HG02981 (cell line): ENCODE results near the gene METTL1.
"Not testable (repeated sequence)": the region's sequence is repeated elsewhere in the genome, so short reads cannot be mapped to it uniquely, and the experiment has no call there.

ENCODE experiments used
- ATAC-seq: cut with Tn5 transposase; IDR thresholded peaks from one replicate; pipeline ENCODE4 v1.9.1; 2021; ENCODE audit warnings: mild to moderate bottlenecking, moderate library complexity; ENCODE audit not compliant: unreplicated experiment

METTL1 gene

DNA sequence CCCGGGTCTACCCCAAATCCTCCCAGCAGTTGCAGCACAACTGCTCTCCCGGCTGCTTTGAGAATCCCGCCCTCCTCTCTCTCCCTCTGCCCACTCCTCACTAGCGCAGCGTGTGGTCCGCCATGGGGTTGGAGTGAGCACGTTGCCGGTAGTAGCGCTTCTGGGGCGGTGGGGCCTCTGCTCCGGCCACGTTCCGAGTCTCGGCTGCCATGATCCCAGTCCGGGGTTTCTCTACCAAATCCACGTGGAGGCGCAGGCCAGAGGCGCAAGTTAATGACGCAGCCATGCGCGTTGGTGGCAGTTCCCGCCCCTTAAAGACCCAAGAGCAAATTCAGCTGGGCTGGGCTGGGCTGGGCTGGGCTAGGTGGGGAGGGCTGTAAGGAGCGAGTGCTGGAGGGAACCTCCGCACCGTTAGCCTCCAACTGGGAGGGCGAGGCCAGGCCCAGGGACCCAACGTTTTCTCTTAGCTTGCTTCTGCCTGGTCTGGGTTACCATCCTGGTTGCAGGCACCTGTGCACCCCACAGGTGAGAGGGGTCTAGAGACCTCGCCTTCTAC lies at the start of gene METTL1:
Gene METTL1, minus strand, starts transcription at position 233 of the 556 bp plus-strand sequence. Its CDS starts 22 bp downstream, at position 211.
- ATAC-seq: peak; percentile 82

DNA sequence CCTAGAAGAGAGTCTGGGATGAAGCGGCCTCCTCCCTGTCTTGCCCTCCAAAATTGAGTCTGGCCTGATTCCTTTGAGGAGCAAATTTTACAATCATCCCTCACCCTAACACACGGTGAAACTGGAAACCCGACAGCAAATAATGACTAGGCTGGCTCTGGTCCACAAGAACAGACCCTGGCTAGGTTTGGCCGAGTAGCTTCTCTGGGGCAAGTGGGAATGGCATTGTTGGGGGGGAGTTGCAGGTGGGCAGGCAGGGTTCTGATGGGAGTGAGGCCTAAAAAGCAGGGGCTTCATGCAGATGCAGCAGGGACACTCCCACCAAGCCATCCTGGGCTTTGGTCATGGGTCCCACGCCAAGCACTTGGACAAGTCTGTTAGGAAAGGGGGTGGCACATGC lies 49.1 kb upstream of the METTL1 start:
- ATAC-seq: not testable (repeated sequence)

DNA sequence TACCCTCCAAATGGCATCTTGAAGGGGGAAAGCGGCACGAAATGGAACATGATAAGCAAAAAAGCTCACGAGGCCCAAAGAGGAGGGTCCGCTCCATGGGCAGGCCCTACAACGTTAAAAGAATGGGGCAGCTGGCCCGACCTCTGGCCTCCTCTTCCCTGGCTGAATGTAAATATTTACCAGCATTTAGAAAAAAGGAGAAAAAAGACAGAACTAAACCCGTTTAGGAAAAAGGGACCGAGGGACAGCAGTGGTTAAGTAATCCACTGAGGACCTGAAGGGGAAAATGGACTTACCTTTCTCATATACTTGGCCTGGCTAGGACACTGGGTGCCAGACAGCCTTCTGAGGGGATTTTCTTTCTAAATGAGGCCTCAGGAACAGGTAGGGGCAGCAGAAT lies 48.2 kb upstream of the METTL1 start:
- not testable (repeated sequence) for ATAC-seq

GRCh38 chr12:57817990-57818331 lies 46.1 kb upstream of the METTL1 start:
- not testable (repeated sequence) for ATAC-seq

DNA sequence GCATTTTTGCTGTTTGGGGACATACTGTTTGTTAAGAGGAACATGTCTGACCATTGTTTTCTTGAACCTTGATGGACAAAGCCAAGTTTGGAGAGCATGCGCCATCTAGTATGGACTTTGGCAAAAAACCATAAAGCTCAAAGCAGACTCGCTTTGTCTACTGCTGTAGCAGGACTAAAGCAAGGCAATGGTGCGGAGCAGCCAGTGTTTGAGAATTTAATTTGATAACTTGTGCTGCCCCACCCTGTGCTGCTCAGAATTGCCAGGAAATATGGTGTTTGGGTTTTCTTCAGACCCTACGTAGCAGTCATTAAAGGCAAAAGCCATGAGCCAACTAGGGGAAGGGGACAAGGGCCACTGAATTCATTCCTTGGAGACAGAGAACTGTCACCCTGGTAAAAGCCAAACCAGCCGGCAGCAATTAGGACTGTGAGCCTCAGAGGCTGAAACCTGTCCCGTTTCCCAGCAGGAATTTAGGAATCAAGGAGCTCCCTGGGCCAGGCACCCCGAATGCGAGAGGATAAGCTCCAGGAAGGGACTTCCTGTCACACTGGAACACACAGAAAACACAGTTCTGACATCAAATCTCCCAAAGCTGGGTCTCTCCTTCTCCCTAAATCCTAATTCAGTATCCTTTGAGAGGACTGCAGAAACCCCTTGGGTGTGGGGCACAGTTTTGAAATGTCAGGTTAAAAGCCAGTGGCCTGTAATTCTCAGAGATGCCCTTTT lies 45.5 kb upstream of the METTL1 start:
- ATAC-seq: no peak

- ATAC-seq: no peak
Measured at GRCh38 chr12:57816855-57817151, 44.9 kb upstream of the METTL1 start.

GRCh38 chr12:57816001-57816854 lies 44.3 kb upstream of the METTL1 start:
- no peak for ATAC-seq

DNA sequence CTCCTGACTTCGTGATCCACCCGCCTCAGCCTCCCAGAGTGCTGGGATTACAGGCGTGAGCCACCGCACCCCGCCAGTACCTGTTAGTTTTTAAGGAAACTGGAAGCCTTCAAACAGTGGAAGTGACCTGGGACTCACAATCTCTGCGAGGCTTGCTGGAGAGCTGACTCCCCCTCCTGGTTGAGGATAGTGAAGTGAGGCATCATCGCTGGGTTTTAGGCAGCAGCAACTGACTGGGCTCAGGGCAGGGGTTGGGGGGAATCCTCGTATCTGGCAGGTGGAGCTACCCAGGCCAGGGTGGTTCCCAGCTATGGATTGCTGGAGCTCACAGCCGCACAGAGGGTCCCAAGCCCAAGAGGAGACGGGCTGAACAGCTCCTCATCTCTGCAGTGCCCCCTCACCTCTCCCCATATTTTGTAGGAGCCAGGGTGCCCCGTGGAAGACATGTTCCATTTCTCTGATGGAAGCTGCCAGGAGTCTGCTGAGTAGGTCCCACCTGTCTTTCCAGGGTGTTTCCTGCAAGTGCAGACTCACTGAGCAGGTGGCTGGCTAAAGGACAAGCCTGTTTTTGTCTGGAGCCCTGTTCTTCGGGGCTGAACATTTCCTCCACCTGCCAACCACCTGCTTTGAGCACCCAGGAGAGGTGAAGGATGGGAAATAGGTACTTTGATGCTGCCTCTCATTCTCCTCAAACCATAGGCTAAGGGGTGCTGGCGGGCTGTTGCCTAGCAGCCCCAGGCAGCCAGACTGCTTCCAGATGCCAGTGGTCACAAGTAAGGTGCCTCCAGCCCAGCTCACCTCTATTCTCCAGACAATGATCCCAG lies 43.5 kb upstream of the METTL1 start:
- no peak for ATAC-seq

DNA sequence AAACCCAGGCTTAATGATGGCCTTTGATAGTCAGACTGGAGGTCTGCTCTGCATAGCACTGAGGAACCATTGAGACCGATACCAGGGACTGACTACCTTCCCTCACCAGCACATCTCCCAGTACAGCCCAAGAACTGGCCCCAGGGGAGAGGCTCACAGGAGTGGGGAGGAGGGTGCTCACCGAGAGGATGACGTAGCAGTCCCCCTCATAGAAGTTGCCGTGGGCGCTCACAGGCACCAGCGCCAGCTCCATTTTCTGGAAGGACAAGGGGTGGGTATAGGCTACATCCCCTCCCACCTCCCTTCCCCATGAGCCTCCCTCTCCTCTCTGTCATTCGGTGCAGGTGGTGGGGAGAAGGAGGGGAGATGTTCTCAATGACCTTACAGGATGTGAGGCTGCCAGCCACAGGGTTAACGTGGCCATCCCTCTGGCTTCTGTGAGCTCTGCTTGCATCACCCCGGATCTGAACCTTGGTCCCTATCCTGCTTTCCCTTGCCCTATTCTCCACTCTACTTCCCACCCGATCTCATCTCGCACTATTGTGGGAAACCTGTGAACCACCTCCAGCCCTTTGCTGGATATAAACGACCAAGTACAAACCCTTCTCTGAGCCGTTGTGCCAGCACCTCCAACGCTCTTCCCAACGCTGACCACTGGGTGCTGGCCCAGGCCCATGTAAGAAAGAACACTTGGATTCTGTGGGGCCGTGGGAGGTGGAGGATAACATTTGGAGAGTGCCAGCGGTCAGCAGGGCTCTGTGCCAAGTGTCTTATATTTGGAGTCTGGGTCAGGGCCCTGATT lies 42.3 kb upstream of the METTL1 start:
- ATAC-seq: no peak

DNA sequence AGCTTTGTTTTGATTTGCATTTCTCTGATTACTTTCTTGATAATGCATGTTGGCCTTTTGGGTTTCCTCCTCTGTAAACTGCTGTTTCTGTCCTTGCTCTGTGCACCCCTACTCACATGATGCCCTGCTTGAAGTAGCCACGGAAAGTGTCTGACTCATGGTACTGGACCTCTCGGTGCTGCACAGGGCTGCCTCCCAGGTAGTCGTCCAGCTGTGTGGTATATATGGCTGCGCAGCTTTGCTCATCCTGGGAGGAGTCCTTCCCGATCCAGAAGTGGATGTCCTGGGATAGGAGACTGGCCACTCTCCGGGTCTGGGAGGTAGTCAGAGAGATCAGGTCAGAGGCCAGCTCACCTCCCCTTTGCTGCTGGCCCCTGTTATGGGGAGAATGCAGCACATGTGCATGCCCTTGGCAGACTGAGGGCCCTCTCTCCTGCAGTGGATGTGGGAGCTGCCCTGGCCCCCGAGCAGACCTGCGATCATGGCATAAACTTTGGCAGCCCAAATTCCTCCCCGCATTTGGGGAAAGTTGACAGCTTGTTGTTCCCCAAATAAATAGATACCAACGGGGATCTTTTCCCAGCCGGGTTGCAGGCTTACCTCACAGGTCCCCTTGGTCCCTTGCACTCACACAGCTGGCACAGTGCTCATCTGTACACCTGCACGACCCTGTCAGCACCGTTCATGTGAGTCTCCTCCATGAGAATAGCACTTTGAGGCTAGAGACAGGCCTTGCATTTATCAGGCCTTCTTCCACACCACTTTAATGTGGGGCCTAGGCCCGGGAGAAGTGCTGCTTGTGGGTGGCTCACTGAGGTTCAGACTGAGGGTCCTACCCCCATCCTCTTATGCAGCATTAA lies 41.4 kb upstream of the METTL1 start:
- no peak for ATAC-seq

DNA sequence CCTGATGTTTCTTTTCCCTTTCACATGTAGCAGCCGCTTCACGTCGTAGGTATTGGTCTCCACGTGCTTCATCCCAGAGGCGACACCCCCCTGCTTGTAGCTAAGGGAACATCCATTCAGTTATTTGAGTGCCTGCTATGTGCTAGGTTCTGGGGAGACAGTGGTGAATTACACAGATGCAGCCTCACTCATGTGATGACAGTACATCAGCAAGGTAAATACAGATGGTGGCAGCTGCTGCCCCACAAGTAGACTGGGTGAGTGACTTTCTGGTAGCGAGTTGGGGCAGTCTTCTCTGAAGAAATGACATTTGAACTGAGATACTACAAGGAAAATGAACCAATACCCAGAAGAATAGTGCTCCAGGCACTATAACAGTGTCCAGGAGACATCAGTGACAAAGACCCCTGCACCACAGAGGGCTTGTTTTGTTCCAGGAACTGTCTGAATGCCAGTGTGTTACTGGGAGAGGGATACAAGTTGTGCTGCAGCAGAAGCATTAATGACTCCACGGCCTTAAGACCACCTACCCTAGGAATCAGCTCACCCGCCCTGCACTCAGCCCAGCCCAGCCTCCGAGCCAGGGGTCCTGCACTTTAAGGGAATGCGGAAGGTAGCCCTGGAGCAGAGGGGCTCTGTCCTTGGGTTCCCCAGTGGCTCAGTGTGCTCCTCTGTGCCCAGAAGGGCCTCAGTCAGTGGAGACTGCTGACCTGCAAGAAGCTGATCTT lies 39.3 kb upstream of the METTL1 start:
- no peak for ATAC-seq

GRCh38 chr12:57810450-57810849 lies 38.5 kb upstream of the METTL1 start:
- no peak for ATAC-seq

DNA sequence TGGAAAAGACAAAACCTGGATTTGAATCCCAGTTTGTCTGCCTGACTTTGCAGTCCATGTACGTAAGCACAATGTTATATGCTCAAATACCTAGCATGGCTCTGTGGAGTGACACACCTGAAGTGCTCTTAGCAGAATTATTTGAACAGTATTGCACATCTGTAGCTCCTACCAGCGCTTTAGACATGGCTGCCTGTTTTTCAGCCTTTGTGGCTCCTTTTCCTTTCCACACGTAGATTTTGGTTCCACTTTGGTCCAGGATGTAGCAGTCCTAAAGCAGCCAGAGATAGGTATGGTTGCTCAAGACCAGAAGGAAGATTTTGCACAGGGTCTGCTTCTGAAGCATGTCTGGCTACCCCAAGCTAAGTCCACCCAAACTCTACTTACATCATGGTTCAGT lies 37.5 kb upstream of the METTL1 start:
- ATAC-seq: no peak

DNA sequence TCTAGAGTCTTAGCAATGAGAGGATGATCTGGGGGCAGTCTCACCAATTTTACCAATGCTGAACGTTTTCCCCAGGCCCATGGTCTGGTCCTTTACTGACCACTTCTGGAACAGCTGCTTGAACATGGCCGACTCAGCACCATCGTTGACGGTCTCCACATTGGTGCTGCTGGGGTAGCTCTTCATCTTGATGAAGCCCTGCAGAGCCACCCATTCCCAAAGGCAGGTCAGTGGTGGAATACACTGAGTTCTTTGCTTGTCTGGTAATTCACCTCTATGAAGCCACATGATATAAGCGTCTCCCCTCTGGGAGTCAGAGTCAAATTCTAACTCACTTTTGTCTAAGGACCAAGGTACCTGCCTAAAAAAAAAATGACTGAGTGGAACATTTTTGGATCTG lies 36.4 kb upstream of the METTL1 start:
- ATAC-seq: no peak

- ATAC-seq: no peak
Measured at GRCh38 chr12:57807285-57807684, 35.4 kb upstream of the METTL1 start.

- ATAC-seq: no peak
Measured at GRCh38 chr12:57806677-57807076, 34.8 kb upstream of the METTL1 start.

DNA sequence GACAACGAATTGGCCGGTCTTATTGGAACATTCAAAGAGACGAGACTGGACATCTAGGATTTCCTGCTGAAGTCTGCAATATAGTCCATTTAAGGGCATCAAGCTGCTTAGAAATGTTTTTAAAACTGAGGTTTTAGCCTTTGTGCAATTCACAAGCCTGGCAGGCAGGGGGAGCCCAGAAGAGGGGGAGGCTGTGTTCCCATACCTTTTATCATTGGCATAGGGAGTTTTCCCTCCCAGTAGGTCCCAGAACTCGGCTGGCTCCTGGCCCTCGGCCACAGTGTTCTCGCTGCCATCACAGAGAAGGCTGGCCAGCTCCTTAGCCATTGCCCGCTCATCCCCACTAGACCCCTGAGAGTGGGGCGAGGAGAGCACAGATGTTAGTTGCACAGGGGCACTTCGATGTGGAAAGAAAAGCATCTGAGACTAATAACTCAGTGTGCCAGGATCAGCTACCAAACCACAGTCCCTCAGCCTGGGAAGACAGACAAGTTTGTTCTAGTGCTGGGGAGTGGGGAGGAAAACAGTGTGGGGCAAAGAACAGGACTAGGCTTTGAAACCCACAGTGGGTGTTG lies 31.5 kb upstream of the METTL1 start:
- no peak for ATAC-seq

- ATAC-seq: no peak
Measured at GRCh38 chr12:57802607-57803006, 30.7 kb upstream of the METTL1 start.

DNA sequence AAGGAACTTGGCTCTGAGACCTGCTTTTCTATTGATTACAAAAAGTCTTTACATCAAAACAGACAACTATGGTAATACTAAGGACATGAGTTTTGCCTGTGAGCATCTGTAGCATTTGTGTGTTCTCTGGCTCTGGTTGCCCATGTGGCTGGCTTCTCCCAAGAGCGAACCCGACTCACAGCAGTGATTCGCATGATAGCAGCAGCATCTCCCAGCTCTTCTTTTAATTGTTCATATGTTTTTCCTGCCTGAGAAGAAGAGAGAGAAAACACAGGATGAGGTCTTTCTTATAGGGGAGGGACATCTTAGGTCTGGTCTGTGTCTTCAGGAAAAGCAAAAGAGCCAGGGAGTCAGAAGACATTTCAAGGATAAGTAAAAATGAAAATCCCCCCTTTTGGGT lies 29.1 kb upstream of the METTL1 start:
- no peak for ATAC-seq
